Stimulated activated CD4-positive, alpha-beta T cell treated with anti-CD3 and anti-CD28 coated beads, Interleukin-4, amount 100 ng/mL, for 24 hours (primary cell): ENCODE measurements around the gene LDHD.

Experiments used
- DNase-seq: peaks from one replicate; pipeline ENCODE4 v3.0.0-alpha.2; 2020

LDHD gene

DNA sequence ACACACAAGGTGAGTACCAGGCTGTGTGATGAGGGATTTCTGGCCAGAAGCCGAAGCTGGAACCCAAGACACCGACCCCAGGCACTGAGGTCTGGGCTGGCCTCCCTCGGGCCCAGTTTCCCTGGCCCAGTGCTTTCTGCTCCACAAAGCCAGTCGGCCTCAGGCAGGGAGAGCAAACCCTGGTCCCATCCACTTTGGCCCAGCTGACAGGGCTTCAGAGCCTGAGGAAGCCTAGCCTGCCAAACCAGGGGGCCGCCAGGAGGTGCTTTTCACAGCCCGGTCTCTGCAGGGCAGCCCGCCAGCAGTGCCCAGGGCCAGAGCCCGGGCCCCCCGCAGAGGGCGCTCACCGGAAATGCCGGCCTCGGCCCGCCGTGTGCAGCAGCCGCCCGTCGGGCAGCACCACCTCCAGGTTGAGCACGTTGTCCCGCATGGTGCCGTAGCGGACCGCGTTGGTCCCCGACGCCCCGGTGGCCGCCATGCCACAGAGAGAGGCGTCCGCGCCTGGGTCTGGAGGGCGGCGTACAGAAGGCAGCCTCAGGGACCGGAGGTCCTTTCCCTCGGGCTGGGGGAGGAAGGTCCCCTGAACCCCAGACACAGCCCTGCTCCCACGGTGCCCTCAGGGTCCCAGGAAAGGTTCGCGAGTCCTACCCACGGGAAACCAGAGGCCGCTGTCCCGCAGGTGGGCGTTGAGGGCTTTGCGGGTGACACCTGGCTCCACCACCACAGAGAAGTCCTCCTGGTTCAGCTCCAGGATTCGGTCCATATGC lies 2.2 kb downstream of the LDHD start:
- no peak for DNase-seq

DNA sequence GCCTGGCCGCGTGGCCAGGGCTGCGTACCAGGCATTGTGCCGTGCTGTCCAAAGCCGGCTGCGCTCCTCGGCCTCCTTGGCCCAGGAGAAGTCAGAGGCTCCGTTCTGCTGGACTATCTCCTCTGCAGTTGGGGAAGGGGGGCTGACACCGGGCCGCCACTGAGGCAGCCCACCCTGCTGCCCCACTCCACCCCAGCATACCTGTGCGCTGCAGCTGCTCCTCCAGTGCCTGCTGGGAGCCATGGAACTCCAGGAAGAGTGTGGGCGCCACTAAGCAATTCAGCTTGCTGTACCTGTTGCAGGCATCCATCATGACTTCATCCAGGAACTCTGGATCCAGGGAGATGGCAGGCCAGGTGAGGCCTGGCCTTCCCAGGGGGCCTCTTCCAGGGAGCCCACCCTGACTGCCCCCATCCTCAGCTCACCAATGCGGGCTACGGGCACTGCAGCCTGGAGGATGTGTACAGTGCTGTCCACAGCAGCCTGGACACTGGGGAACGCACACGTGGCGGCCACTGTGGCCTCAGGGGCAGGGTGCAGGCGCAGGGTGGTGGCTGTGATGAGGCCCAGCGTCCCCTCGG lies 2.9 kb downstream of the LDHD start:
- no peak for DNase-seq

DNA sequence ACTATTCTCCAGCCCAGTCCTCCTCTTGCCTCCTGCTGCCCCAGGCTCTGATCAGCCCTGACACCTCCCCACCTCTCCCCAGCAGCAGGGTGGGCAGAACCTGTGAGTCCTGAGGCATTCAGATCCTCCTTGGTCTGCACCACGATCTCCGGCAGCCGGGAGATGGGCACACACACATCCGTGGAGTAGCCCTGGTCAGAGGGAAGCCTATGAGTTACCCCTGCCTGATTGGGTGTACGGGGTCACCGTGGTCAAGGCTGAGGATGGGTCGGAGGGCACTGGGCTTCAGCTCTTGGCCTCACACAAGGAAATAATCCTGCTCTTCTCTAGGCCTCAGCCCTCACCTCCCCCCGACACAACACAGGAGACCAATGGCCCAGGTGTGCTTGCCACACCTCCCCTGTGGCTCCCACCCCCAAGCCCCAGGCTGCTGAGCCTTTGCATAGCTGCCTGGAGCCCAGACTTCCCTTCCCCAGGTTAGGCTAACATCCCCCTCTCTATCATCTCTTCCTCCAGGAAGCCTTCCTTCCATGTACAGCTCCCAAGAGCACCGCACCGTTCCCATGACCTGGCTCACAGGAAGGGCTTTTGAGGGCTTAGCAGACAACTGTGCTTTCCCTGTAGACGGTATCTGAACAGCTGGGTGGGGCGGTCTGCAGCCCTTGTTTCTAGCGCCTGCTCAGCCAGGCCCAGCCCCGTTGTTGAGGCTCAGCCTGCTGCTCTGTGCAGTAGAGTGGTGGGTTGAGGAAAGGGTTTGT lies 3.7 kb downstream of the LDHD start:
- no peak for DNase-seq

DNA sequence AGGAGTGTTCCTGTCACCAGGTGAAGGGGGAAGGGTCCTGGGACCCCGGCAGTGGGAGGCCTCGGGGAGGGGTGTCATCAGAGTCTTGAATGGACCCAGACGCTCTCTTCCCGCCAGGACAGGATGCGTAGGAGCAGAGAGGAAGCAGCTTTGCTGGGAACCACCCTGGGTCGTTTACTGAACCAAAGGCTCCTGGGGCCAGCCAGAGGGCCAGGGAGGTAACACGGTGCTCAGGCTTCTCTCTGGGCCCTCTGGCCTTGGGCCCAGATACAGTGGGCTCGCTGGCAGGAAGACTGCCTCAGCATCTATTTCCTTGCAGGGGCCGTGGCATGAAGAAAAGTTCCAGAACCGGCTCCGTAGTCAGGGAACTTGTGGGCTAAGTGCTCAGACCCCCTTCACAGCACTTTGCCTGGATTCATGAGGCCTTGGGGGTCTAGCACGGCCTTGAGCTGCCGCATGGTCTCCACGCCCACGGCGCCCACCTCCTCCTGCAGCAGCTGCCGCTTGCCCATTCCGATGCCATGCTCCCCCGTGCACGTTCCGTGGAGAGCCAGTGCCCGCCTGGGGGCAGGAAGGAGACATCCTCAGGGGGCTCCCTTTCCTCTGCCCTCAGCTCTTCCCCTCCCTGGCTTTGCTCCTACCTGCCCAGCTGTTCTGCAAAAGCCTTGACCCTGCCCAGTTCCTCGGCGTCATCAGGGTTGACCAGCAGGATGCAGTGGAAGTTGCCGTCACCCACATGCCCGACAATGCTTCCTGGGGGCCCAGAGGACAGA lies 4.4 kb downstream of the LDHD start:
- DNase-seq, result no peak

DNA sequence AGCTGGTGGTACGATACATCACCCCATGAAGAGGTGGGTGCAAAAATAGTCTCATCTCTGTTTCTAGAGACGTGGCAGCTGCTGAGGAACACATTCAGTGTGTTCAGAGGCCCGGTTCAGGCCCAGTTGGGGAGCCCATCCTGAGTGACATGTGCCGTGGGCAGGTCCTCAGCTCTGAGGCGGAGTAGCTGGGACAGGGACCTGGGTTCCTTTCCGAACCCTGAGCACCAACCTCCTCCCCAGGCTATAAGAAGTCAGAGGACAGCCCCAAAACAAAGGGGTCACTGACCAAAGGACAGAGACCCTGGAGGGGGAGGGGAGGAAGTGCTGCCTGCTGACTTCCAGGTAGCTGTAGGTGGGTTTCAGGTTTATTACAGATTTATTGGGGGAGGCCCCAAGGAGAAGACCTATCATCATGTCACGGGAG lies 5.1 kb downstream of the LDHD start:
- no peak for DNase-seq

DNA sequence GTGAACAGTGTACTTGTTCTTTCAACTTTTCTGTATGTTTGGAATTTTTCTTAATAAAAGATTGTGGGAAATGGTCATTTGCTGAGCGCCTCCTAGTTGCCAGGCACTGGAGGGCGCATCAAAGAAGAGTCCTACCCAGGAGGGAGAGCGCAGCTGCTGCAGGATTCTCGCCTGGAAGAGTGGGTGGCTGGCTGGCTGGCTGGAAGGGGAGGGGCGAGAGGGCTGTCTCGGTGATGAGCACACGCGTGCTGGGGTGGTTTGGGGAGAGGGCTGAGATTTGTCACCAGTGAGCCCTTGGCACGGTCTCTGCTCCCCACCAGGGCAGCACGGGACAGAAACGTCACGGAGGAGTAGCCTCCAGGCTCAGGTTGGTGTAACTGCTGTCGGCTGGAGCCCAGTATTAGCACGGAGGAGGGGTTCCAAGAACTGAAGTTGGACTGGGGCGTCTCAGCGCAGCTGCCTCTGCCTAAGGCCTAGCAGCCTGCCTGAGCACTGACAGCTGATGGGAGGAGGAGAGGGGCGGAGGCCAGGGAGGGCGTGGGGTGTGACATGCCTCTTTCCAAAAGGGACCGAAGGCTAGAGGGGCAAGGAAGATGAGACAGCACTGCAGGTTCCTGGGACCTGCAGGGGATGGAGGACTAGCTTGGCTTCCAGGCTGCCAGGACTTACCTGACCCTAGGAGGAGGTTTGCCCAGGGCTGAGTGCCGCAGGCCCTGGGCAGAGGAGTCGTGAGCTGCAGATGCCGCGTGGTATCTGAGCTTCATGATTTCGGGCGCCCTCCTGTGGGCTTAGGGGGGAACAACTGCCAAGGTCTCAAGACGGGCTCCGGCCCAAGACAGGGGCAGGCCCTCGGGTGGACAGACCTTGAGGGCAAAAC lies 5.7 kb downstream of the LDHD start:
- peak; percentile 86 for DNase-seq

DNA sequence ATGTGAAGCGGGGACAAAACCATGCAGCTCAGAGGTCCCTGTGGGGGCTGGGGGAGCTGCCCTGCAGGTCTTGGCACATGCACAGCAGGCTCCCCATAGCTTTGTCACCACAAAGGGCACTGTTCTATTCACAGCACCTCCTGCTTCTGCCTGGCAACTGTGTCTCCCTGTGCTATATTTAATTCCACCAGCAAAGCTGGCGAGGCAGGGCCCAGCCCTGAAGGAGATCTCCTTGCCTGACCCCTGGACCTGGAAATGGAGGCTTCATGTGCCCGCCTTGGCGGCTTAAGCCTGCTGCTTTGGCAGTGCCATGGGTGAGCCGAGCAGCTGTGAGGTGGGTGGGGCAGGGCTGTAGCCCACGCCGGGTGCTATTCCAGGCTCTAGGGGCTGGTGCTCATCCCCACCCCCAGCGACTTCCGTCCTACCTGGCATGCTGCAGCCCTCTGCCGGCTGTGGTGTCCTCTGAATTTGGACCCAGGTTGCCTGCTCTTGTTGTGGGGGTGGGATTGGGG lies 6.8 kb downstream of the LDHD start:
- no peak for DNase-seq

DNA sequence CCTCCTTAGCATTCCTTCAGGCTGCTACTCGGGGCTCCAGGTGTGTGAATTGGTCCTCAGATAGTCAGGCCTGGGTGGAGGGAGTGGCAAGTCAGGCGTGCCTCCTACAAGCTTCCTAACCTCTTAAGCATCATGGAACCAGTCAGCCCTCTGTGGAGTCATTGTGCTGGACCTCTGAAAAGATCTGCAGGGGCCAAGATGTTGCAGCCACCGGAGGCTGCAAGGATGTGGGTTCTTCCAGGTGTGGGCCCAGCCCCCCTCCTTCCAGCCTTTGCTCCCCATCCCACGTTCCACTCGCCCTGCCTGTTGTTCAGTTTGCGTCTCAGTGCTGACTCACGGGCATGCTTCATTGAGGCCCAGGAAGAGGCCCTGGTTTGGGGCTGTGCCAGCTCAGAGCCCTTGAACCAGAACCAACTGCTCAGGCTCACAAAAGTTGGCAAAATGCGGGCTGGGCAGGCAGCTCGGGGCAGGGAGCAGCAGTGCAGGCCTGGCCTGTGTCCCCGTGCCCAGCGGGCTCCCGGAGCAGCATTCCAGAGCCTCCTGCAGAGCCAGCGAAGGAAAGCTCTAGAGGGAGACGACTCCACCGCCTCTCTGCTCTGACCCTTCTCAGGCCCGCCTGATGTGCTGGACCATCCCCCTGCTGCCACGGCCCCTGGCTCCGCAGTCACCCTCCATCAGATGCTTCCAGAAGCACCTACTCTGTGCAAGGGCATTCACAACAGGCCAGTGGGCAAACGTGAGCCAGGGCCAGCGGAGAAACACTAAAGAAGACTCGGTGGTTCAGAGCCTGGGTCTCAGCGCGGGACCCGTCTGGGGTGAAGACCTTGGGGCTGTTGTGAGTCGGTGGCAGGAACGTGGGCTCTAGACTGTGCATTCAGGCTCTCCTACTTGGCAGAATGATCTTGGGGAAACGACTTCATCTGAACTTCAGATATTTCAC lies 7.5 kb downstream of the LDHD start:
- DNase-seq, result peak; percentile 87

DNA sequence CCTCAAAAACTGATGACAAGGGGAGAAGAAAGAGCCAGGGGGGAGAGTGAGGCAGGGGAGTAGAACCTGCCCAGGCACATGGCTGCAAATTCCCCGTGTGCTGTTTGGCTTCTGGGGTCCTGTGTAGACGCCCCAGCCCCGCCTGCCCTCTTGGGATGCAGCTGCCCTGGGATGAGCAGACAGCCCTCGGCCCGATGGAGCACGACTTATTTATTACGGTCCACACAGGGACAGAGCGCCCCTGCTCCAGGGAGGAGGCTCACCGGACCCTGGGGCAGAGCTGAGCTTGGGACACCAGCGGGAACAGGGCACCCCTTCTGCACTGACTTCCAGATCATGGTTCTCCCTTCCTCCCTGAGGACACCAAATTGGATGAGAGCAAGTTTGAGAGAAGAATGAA lies 9.1 kb downstream of the LDHD start:
- DNase-seq, result no peak

DNA sequence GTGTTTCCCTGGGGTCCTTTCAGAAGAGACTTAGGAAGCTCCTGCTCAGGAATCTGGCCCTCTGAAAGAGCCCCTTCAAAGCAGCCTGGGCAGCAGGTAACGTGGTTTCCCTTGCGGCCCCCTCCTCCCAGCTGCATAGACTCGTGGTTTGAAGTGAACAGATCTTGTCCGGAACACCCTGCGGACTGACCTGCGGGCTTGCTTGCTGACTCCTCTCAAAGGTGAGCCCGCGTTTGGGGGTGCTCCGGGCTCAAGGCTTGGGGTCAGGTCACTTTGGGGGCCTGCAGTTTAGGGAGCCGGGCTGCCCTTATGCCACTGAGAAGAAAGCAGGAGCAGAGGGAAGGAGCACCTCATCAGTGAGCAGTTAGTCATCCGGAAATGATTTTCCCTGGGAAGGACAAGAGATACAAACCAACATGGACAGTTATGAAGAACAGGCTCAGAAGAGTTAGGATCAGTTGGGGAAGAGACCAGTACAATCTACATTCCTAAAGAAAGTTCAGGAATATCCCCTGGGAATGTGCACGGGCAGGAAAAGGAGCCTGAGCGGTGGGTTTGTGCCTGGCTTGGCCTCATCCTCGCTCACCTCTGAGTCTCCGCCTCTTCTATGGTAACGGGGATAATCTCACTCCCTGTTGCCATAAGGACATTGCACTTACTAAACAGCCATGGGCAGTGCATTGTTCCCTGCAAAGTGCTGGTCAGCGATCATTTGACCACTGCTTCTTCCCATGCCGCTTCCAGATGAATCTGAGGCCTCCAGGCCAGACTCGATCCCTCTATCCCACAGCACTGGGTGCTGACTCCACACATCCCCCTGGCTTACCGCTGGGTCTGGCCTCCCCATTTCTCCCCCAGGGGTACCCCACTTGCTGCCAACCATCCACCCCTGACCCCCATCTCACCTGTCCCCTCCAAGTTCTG lies 10.0 kb downstream of the LDHD start:
- DNase-seq, result no peak

DNA sequence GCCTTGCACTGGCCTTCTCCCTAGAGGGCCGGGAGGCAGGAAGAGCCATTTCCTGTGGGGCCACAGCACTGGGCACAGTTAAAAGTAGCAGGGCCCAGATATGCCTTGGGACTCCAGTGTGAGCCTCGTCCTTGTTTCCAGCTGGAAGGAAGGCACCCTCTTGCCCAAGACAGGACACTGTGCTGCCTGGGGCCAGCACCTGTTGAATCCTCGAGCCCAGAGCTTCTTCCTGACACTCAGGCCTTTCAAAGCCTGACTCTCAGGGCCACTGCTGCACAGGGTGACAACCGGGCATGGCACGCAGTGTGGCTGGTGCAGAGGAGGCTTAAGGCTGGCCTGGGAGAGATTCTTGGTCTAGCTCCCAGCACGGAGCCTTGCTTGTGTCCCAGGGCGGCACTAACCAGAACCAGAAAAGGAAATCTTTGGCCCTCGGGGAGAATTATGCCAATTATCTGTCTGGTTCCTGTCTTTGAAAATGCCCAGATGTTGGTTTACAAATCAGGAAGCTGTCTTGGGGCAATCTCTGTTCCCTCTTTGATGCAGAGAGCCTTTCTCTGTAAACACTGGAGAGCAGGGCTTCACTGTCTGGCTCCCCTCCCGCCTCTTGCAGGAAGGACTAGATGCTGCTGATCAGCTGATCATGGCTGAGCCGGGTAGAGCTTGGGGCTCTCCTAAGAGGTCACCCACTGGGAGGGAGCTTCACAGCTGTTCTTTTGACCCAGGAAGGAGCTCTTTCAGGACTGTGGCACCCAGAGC lies 11.1 kb downstream of the LDHD start:
- no peak for DNase-seq

DNA sequence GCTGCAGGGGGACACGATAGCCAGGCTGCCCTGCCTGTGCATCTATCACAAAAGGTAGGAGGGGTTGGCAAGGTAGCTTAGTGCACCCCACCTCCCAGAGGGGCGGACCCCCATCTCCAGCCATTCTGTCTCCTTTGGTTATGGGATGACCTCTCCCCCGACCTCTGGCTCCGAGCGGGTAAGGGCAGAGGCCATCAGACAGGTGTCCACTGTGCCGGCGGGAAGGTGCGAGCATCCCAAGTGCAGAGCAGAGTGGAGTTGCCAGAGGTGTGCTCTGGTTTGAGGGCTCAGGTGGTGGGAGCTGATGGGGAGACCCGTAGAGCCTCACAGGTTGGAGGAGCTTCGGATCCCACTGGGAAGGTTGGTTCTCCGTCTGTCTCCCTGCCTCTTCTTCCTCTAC lies 11.7 kb downstream of the LDHD start:
- DNase-seq, result no peak

DNA sequence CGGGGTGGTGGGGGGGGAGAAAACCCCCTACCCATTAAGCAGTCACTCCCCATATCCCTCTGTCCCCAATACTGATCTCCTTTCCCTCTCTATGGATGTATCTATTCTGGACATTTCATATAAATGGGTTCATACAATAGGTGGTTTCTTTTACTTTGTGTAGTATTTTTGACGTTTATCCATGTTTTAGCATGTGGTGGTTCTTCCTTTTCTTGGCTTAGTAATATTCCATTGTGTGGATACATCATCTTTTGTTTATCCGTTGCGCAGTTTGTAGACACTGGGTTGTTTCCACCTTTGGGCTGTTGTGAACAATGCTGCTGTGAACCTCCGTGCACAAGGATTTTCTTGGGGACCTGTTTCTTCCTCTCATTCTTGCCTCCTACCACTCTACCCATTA lies 12.6 kb downstream of the LDHD start:
- no peak for DNase-seq

DNA sequence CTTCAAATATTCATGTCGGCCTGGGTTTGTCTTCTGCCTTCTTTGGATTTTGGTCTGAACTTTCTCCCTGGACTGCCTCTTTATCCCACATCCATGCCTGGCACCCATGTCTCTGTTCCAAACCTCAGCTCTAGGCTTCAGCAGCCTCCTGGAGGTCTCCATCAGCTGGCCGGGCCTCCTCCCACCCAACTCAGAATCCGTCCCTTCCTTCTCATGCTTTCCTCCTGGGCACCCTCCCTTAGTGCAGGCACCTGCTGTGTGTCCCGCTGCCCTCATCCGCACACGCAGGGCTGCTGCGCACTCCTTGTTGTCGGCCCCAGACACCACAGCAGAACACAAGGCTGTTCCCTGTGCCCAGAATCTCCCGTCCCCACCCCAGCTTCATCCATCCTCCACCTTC lies 14.0 kb downstream of the LDHD start:
- DNase-seq, result no peak

DNA sequence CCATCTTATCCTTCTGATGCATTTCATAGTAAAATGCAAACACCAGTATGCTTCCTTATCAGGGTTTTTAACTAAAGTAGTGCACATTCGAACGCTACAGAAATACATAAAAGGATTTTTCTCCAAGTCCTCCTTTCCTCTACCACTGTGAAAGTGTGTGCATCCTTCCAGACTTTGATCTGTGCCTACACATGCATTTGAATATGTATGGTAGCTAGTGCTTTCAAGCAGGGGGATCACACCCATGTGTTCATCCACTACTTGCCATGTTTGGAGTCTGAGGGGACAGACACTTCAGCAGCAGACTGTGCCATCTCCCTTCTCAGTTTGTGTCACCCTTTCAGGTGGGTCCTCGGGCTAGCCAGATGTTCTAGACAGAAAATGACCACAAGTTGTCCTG lies 14.9 kb downstream of the LDHD start:
- DNase-seq, result no peak

DNA sequence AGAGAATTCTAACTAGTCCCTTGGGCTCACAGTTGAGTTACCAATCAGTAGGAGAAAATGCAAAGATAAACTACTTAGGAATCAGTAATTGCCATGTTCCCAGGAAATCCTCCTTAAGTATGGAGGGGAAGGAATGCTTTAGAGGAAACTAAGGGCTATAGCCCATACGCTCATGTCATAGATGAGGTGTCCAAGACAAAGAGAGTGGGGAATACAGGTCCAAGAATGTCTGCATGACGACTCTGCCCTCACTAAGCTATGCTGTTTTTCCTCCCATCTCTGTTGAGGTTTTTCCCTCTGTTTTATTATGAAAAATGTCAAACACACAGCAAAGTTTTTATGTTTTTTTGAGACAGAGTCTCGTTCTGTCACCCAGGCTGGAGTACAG lies 16.0 kb downstream of the LDHD start:
- no peak for DNase-seq

DNA sequence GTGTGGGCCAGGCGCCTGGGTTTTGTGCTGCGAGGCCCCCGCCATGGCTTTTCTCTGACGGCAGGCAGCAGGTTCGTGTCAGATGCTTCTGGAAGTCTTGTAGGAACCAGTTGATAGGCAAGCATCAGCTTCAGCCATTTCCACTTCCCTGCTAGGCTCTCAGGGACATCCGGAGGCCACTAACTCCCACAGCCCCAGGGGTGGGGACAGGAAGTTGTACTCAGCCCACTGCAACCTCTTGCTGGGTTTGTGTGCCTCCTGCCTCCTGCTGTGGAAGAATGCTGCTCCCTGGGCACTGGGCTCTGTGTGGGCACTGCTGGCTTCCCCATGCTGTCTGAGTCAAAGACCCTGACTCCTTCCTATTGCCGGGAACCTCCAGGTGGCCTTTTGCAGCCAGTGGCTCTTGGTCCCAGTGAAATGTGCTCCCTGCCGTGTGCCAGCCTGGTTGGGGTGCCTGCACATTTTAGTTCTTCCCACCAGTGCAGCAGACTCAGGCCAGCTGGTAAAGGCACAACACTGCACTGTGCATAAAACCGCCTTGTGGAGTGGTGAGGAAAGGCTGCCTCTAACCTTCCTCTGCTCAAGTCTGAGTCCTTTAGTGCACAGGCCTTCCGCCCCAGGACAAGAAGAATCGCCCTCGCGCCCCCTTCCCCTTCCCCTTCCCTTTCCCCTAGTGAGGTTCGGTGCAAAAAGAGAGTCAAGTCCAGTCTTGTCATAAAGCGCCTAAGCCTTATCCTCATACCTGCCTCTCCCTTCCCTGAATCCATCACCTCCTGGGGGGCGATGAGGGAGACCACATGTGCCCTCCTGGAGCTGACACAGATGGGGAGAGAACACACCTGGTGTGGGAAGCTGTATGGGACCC lies 16.6 kb downstream of the LDHD start:
- DNase-seq, result peak; percentile 40

DNA sequence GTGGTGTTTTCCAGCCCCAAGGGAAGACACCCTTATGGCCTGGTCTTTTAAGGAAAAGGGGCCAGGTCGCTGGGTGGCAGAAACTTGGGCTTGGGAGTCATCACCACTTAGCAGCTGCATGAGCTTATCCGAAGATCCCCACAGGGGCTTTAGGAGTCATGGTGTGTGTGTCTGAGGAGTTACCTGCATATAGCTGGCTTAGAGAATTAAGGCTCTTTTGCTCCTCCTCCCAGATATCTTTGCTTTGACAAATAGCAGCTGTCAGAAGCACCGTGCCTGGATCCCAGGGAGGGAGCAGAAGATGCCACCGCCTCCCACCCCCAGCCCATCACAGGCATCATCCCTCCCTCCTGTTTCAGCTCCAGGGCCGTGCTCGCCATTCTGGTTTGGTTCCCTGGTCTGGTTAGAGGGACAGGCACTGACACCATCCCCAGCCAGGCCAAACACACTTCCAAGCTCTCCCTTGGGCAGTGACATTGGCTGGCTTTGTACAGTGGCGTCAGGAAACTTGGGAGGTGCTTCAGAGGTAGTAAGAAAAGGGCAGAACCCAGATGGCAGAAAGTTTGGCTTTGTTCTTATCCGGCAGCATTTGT lies 17.4 kb downstream of the LDHD start:
- DNase-seq, result no peak
